Nephron (organoid): ENCODE data around the gene WDR90.

ENCODE experiments used
- H3K27ac Mint-ChIP-seq, 3 experiments: 2 replicates each; pipeline ENCODE4 v1.8.0; 2020; ENCODE audit warnings: mixed read lengths in 3 of 3, mild to moderate bottlenecking in 2 of 3, moderate library complexity in 1 of 3
- H3K27me3 Mint-ChIP-seq: 2 replicates; pipeline ENCODE4 v1.8.0; 2021; ENCODE audit warnings: low read depth, mild to moderate bottlenecking, moderate library complexity, mixed read lengths
- H3K36me3 Mint-ChIP-seq: 2 replicates; pipeline ENCODE4 v1.8.0; 2020; ENCODE audit warnings: low read depth, mixed read lengths
- H3K4me1 Mint-ChIP-seq: 2 replicates; pipeline ENCODE4 v1.8.0; 2020; ENCODE audit warnings: mixed read lengths
- H3K4me3 Mint-ChIP-seq, 3 experiments: 2 replicates each; pipeline ENCODE4 v1.8.0; 2020; ENCODE audit warnings: mild to moderate bottlenecking in 3 of 3, mixed read lengths in 3 of 3, moderate library complexity in 2 of 3
- H3K9me3 Mint-ChIP-seq: 2 replicates; pipeline ENCODE4 v1.8.0; 2020; ENCODE audit warnings: mixed read lengths
- TF ChIP-seq, protein P1 (sequence below), 3 experiments: fragments of 200-600 bp; sonication (generic); IDR thresholded peaks; one replicate each; pipeline ENCODE4 v1.5.0; 2021; ENCODE audit warnings: antibody characterized with exemption in 3 of 3; ENCODE audit not compliant: unreplicated experiment in 3 of 3

The WDR90 gene

DNA sequence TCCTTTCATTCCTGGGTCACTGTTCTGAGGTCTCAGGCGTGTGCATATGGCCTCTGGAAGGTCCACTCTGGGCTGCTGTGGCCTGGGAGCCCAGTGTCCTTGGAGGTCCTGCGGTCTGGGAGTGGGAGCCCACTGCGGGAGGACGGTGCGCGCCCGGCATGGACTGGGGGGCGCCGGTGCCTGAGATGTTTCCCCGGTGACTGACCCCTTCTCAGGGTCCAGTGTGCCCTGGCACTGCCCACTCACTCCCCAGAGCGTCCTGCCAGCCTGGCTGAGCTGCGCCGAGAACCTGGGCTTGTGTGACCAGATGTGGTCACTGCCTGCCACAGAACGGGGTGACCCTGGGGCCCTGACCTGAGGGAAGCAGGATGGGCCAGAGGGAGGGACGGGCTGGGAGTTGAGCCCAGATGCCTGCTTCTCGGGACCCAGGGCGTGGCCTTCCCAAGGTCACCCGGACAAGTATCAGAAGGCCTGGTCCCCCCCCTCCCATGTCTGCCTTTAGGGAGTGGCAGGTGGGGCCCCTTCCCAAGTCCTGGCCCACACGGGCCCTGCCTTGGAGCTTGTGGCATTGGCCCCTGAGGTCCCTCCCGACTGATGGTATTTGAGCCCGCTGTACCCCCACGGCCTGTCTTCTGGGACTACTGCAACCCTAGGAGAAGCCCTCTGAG lies 25.2 kb downstream of the WDR90 start:
- Mint-ChIP-seq H3K4me3 (peak overlapping the region in 2 of 3 experiments; percentile 32 to 51), H3K27me3 (peaks cover 6% of the 10 kb centered on the region), H3K4me1 (no peaks in the 10 kb centered on the region), H3K36me3 (peaks cover 3% of the 10 kb centered on the region), H3K9me3 (no peaks in the 10 kb centered on the region), H3K27ac (no peak overlapping the region)
- TF ChIP-seq, protein P1, sequence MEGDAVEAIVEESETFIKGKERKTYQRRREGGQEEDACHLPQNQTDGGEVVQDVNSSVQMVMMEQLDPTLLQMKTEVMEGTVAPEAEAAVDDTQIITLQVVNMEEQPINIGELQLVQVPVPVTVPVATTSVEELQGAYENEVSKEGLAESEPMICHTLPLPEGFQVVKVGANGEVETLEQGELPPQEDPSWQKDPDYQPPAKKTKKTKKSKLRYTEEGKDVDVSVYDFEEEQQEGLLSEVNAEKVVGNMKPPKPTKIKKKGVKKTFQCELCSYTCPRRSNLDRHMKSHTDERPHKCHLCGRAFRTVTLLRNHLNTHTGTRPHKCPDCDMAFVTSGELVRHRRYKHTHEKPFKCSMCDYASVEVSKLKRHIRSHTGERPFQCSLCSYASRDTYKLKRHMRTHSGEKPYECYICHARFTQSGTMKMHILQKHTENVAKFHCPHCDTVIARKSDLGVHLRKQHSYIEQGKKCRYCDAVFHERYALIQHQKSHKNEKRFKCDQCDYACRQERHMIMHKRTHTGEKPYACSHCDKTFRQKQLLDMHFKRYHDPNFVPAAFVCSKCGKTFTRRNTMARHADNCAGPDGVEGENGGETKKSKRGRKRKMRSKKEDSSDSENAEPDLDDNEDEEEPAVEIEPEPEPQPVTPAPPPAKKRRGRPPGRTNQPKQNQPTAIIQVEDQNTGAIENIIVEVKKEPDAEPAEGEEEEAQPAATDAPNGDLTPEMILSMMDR (IDR thresholded peaks at IDR 0.05; ENCODE audit: unreplicated experiment in 3 of 3), result no peak

DNA sequence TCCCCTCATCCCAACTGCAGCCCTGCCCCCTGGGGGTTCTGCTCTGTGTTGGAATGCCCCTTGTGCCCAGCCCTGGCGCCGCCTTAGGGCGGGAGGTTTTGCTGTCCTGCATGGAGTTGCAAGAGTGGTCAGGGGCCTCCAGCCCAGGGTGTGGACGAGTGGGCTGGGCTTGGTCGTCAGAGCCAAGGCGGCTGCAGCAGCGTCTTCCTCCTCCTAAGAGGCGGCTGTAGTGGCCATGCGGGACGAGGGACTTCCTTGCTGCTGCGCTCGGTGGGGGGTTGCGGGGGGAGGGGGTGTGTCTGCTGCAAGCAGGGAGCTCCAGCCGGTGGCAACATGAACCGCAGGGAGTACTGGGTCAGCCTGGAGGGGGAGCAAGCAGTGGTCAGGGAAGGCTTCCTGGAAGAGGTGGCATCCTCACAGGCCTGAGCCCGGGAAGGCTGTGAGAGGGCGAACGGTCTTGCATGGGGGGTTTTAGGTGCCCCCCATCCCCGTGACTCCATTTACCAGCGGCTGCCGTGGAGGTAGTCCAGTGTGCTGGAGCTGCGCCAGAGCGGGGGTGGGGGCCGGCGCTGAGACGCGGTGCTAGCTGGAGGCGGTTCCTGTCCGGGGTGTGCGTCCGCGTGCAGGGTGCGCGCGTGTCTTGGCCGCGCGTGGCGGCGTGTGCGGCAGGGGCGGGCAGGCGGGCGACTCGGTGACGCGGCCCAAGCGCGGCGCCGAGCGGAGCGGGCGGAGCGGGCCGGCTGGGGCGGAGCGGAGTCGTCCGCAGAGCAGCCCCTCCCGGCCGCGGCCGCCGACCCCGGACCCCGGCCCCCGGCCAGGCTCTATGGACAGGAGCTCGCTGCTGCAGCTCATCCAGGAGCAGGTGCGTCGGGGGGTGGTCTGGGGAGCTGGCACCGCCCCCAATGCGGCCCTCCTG lies 26.1 kb downstream of the WDR90 start, which contains the start of gene RHBDL1:
Gene RHBDL1 (plus strand): TSS at position 704 of the 916 bp plus-strand sequence. CDS start 120 bp downstream, at position 824.
- H3K27me3 Mint-ChIP-seq, result peaks cover 6% of the 10 kb centered on the region
- peak within 1 kb of the TSS; percentile 42 to 69 (median 69) for H3K4me3 Mint-ChIP-seq
- H3K27ac Mint-ChIP-seq, result no peak within 1 kb of the TSS
- TF ChIP-seq, protein P1 (IDR thresholded peaks at IDR 0.05; ENCODE audit: unreplicated experiment in 3 of 3), result no peak
- H3K9me3 Mint-ChIP-seq, result no peaks in the 10 kb centered on the region
- H3K4me1 Mint-ChIP-seq, result no peaks in the 10 kb centered on the region
- peaks cover 3% of the 10 kb centered on the region for H3K36me3 Mint-ChIP-seq

DNA sequence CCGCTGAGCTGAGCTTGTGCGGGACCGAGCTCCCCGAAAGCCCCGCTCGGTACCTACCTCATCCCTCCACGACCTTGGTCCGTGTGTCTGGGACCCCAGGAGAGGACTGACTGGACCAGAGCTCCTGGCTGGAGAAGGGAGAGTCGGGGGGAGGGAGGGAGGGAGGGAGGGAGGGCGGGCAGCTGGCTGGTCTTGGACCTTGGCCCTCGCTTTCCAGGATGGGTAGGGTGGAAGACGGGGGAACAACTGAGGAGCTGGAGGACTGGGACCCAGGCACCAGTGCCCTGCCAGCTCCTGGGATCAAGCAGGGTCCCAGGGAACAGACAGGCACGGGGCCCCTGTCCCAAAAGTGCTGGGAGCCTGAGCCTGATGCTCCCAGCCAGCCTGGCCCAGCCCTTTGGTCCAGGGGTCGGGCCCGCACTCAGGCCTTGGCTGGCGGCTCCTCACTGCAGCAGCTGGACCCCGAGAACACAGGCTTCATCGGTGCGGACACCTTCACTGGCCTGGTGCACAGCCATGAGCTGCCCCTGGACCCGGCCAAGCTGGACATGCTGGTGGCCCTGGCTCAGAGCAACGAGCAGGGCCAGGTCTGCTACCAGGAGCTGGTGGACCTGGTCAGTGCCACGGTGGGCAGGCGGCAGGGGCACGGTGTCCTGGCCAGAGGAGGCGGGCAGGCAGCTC lies 26.9 kb downstream of the WDR90 start:
- Mint-ChIP-seq H3K4me3 (no peak overlapping the region), H3K4me1 (no peaks in the 10 kb centered on the region), H3K27me3 (peaks cover 6% of the 10 kb centered on the region), H3K9me3 (no peaks in the 10 kb centered on the region), H3K27ac (no peak overlapping the region), H3K36me3 (peaks cover 2% of the 10 kb centered on the region)
- TF ChIP-seq, protein P1 (IDR thresholded peaks at IDR 0.05; ENCODE audit: unreplicated experiment in 3 of 3), result no peak

DNA sequence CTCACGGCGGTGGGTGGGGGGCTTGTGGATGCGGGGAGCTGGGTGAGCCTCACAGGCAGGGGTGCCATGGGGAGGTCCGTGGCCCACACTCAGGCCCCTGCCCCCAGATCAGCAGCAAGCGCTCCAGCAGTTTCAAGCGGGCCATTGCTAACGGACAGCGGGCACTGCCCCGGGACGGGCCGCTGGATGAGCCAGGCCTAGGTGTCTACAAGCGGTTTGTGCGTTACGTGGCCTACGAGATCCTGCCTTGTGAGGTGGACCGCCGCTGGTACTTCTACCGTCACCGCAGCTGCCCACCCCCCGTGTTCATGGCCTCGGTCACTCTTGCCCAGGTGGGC lies 27.4 kb downstream of the WDR90 start:
- no peaks in the 10 kb centered on the region for H3K9me3 Mint-ChIP-seq
- peaks cover 6% of the 10 kb centered on the region for H3K27me3 Mint-ChIP-seq
- no peak overlapping the region for H3K27ac Mint-ChIP-seq
- TF ChIP-seq, protein P1 (IDR thresholded peaks at IDR 0.05; ENCODE audit: unreplicated experiment in 3 of 3), result no peak
- H3K4me3 Mint-ChIP-seq, result no peak overlapping the region
- H3K4me1 Mint-ChIP-seq, result no peaks in the 10 kb centered on the region
- H3K36me3 Mint-ChIP-seq, result no peaks in the 10 kb centered on the region

DNA sequence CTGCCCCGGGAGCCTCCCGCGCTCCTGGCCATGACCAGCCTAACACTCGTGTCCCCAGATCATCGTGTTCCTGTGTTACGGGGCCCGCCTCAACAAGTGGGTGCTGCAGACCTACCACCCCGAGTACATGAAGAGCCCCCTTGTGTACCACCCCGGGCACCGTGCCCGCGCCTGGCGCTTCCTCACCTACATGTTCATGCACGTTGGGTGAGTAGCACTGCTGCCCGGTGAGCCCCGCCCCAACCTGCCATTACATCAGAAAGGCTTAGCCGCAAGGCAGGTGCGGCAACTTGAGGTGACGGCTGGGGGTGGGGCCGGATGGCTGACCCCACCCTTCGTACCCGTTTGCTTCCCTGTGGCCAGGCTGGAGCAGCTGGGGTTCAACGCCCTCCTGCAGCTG lies 27.7 kb downstream of the WDR90 start:
- TF ChIP-seq, protein P1 (IDR thresholded peaks at IDR 0.05; ENCODE audit: unreplicated experiment in 3 of 3), result no peak
- H3K4me3 Mint-ChIP-seq, result no peak overlapping the region
- no peaks in the 10 kb centered on the region for H3K9me3 Mint-ChIP-seq
- no peaks in the 10 kb centered on the region for H3K36me3 Mint-ChIP-seq
- no peak overlapping the region for H3K27ac Mint-ChIP-seq
- H3K27me3 Mint-ChIP-seq, result peaks cover 6% of the 10 kb centered on the region
- no peaks in the 10 kb centered on the region for H3K4me1 Mint-ChIP-seq
